Effector CD8-positive, alpha-beta T cell (primary cell): Measurements from ENCODE around the gene INHBE.
A peak's percentile ranks its signal among the peaks of the same experiment; 100 is the strongest.
"Not testable (repeated sequence)": the region's sequence is repeated elsewhere in the genome, so short reads cannot be mapped to it uniquely, and the experiment has no call there.

ENCODE experiments used
- DNase-seq: peaks from one replicate; lab custom pipeline; 2025; lab: John Stamatoyannopoulos, UW

INHBE gene

GRCh38 chr12:57441393-57441792 is 13.7 kb upstream of the INHBE start:
- DNase-seq: not testable (repeated sequence)

DNA sequence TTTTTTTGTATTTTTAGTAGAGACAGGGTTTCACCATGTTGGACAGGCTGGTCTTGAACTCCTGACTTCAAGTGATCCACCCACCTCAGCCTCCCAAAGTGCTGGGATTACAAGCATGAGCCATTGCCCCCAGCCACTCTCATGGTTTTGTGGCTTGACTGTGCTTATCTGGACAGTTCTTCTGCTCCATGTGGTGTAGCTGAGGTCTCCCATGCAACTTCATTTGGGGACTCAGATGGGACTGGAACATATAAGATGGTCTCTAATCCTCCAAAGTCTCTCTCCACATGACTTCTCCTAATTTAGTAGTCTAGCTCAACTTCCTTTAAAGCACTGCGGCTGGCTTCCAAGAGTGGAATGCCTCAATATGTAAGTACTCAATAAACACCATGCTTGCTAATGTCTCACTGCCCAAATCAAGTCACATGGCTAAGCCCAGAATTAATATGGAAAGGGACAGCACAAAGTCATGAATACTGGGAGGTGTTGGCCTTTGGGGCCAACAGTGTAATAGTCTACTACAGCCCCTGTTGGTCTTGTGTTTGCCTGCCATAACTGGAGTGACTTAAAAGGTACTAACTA is 13.2 kb upstream of the INHBE start:
- DNase-seq: no peak

GRCh38 chr12:57444337-57444736 is 10.8 kb upstream of the INHBE start:
- DNase-seq: not testable (repeated sequence)

DNA sequence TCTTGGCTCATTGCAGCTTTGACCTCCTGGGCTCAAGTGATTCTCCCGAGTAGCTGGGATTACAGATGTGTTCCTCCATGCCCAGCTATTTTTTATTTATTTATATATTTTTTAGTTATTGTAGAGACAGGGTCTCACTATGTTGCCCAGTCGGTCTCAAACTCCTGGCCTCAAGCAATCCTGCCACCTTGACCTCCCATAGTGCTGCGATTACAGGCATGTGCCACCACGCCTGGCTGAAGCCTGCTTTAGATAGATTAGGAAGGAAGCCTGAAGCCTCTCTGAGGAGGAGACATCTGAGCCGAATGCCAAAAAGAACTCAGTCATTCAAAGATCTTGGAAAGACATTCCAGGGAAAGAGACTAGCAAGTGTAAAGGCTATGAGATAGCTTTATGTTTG is 10.4 kb upstream of the INHBE start:
- no peak for DNase-seq

DNA sequence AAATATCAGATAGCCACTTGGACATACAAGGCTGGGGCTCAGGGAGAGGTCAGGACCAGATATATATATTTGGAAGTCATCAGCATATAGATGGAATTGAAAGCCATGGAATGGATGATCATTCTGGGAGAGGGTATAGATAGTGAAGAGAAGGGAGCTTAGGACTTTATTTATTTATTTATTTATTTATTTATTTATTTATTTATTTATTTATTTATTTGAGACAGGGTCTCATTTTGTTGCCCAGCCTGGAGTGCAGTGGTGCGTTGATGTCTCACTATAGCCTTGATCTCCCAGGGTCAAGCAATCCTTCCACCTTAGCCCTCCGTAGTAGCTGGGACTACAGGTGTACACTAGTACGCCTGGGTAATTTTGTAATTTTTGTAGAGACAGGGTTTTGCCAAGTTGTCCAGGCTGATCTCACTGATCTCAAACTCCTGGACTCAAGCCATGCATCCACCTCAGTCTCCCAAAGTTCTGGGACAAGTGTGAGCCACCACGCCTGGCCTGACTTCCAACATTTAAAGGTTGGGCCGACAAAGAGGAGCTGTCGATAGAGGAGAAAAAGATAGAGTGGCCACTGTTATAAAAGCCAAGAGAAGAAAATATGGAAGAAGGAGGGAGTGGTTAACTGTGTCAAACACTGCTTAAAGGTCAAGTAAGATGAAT is 8.7 kb upstream of the INHBE start:
- no peak for DNase-seq

- DNase-seq: no peak
These were observed 6.4 kb upstream of the INHBE start for GRCh38 chr12:57448669-57449068.

DNA sequence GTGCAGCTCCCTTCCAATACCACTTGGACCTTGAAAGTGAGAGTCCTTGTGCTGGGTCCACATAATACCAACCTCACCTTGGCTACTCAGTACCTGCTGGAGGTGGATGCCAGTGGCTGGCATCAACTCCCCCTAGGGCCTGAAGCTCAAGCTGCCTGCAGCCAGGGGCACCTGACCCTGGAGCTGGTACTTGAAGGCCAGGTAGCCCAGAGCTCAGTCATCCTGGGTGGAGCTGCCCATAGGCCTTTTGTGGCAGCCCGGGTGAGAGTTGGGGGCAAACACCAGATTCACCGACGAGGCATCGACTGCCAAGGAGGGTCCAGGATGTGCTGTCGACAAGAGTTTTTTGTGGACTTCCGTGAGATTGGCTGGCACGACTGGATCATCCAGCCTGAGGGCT is 5.7 kb upstream of the INHBE start:
- DNase-seq: no peak

- DNase-seq: no peak
These were observed 5.0 kb upstream of the INHBE start for GRCh38 chr12:57450057-57450456.

GRCh38 chr12:57451233-57451778 is 3.8 kb upstream of the INHBE start:
- no peak for DNase-seq

DNA sequence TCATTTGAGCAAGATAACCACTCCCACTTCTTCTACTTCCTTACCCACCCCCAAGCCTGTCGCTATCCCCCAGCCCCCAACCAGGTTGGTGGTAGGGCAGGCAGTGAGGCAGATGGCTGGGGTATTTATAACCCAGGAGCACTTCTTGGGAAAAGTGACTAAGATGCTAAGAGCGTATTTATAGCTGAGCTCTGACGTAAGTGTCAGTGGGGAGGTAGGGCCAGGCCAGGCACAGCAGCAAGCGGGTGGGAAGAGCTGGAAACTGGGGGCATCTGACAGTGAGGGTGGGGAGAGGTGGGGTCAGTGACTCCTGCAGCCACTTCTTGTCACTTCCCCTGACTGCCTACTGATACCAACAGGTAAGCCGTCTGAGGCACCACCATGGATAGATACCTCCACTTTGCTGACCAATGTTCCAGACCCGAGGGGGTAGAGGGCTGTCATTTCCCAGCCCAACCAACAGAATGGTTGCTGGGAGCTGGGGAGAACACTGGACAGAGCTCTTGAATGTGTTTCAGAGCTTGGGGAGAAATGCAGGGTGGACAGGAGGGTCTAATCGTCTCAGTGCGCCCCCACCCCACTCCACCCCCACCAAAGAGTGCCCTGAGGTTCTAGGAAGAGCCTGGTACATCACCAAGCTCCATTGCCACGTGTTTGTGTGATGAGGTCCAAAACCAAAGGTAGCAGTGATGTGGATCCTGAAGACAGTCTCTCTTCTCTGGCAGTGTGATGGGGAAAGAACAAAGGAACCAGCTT is 2.7 kb upstream of the INHBE start:
- DNase-seq: no peak

DNA sequence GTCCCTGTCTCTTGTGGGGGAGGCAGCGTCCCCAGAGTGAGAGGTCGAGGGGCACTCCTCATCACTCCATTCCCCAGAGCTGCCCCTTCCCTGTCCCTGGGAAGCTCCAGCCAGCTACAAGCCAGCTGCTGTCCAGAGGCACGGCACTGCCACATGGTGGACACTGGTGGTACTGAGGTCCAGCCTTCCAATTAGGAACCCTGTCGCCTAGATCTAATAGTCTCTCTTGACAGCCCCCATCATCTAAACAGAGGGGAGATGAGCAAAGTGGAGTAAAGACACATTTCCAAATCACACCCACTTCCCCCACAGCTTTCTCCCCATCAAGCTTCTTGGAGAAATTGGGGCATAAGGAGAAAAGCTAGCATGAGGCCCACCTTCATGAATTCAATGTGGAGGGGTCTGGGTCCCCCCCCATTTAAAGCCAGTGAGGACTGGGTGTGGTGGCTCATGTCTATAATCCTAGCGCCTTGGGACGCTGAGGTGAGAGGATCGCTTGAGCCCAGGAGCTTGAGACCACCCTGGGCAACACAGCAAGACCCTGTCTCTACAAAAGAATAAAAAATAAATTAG is 2.1 kb upstream of the INHBE start:
- DNase-seq: no peak

GRCh38 chr12:57454213-57454565 is 918 bp upstream of the INHBE start:
- DNase-seq: no peak

DNA sequence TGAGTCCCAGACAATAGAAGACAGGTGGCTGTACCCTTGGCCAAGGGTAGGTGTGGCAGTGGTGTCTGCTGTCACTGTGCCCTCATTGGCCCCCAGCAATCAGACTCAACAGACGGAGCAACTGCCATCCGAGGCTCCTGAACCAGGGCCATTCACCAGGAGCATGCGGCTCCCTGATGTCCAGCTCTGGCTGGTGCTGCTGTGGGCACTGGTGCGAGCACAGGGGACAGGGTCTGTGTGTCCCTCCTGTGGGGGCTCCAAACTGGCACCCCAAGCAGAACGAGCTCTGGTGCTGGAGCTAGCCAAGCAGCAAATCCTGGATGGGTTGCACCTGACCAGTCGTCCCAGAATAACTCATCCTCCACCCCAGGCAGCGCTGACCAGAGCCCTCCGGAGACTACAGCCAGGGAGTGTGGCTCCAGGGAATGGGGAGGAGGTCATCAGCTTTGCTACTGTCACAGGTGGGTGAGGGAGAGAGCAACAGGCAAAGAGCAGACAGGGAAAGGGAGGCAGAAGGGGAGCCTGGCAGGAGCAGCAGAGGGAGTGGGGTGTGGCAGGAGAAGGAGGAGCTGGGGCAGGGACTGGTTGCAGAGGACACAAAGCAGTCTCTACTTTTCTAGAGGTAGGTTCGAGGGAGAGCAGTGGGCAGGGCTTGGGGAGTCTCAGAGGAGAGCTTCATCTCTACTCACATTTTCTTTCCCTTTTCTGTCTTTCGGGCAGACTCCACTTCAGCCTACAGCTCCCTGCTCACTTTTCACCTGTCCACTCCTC is 452 bp downstream of the INHBE start:
- no peak for DNase-seq

DNA sequence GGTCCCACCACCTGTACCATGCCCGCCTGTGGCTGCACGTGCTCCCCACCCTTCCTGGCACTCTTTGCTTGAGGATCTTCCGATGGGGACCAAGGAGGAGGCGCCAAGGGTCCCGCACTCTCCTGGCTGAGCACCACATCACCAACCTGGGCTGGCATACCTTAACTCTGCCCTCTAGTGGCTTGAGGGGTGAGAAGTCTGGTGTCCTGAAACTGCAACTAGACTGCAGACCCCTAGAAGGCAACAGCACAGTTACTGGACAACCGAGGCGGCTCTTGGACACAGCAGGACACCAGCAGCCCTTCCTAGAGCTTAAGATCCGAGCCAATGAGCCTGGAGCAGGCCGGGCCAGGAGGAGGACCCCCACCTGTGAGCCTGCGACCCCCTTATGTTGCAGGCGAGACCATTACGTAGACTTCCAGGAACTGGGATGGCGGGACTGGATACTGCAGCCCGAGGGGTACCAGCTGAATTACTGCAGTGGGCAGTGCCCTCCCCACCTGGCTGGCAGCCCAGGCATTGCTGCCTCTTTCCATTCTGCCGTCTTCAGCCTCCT is 1.1 kb downstream of the INHBE start:
- peak; percentile 18 for DNase-seq

DNA sequence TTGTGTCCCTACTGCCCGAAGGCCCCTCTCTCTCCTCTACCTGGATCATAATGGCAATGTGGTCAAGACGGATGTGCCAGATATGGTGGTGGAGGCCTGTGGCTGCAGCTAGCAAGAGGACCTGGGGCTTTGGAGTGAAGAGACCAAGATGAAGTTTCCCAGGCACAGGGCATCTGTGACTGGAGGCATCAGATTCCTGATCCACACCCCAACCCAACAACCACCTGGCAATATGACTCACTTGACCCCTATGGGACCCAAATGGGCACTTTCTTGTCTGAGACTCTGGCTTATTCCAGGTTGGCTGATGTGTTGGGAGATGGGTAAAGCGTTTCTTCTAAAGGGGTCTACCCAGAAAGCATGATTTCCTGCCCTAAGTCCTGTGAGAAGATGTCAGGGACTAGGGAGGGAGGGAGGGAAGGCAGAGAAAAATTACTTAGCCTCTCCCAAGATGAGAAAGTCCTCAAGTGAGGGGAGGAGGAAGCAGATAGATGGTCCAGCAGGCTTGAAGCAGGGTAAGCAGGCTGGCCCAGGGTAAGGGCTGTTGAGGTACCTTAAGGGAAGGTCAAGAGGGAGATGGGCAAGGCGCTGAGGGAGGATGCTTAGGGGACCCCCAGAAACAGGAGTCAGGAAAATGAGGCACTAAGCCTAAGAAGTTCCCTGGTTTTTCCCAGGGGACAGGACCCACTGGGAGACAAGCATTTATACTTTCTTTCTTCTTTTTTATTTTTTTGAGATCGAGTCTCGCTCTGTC is 1.8 kb downstream of the INHBE start:
- no peak for DNase-seq

DNA sequence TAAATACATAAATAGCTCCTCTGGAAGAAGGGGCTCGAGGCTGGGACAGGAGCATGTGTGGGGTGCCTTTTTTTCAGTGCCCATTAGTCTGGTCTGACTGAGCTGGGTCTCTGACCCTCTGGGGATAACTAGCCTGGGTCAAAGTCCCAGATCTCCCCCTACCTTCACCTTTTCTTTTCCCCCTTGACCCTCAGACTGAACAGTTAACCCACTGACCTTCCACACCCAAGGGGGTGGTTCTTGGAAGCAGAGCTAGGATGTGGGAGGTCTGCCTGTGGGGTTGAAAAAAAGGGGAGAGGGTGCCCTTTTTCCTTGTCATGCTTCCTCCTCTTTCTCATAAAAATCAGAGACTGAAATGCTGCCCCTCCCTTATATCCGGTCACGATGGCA is 3.6 kb downstream of the INHBE start:
- DNase-seq: no peak

- peak; percentile 92 for DNase-seq
These were observed 4.1 kb downstream of the INHBE start for GRCh38 chr12:57459055-57459749.

DNA sequence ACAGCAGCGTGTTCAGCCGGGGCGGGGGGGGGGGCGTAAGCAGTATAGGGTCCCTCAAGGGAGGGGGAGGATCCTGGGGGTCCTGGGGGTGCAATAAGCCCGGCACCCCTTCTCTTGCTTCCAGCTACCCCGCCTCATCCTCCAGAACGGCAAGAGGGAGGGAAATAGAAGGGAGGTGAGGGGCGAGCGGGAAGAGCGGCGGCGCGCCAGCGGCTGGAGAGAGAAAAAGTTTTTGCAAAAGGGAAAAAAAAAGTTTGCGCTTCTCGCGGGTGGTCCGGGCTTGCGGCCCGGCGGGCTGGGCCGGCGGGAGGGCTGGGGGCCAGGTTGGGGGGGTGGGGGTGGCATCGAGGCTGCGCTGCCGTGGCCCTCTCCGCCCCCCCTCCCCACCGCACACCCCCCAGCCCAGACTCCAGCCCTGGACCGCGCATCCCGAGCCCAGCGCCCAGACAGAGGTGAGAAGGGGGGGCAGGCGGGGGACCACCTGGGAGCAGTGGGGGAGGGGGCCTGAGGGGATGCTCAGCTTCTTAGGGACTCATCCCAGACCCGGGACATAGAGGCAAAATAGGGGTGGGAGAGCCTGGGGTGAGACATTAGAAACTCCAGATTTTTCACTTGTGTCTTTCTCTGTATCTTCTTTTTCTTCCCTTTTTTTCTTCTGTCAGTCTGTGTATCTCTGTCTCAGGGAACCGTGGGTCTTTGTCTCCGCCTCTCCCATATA is 4.8 kb downstream of the INHBE start, which contains the start of gene GLI1:
TSS of gene GLI1 (plus strand) at position 36 of the 718 bp plus-strand sequence. CDS start 3,907 bp downstream, outside the sequence.
- no peak for DNase-seq

- DNase-seq: no peak
These were observed 5.3 kb downstream of the INHBE start for GRCh38 chr12:57460468-57460784.

DNA sequence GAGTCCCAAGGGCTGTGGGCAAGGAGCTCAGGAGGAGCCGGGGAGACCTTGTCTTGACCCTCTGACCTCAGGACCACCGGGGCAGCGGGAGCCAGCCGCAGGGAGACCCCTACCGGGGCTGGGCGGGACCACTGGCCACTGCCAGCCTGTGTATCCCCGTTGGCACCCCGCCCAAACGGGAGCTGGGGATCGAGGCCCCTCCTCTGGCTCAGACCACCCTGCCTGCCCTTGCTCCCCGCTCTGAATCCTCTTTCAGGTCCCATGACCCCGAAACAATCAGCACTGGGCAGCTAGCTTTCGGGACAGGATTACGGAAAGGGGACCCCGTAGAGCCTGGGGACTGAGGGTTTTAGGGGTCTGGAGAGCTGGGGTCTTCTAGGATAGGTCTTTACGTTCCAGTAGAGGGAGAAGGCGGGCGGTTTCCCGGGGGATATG is 5.8 kb downstream of the INHBE start:
- no peak for DNase-seq
